HL-60 (cell line): ENCODE measurements around the gene QSOX1.
A peak's percentile ranks its signal among the peaks of the same experiment; 100 is the strongest.

Source experiments
- DNase-seq, 2 experiments: peaks; one replicate each; pipeline ENCODE4 v3.0.0-alpha.2; 2010 to 2020; ENCODE audit warnings: low read depth in 1 of 2, low spot score in 1 of 2
- H3K27ac ChIP-seq: fragments of 250-450 bp; sonication (Bioruptor Pico); replicated peaks from 2 replicates; pipeline ENCODE4 v1.5.1; 2020; ENCODE audit warnings: mild to moderate bottlenecking, moderate library complexity
- H3K27me3 ChIP-seq: fragments of 250-450 bp; sonication (Bioruptor Pico); 2 replicates; pipeline ENCODE4 v1.5.1; 2021; ENCODE audit warnings: mild to moderate bottlenecking, moderate library complexity; ENCODE audit not compliant: insufficient read depth, poor library complexity, severe bottlenecking
- H3K4me3 ChIP-seq: replicated peaks from 2 replicates; pipeline ENCODE4 v1.5.1; 2011; ENCODE audit warnings: mild to moderate bottlenecking, control low read depth, low read length; ENCODE audit not compliant: insufficient read depth
- CTCF ChIP-seq: IDR thresholded peaks from one replicate; pipeline ENCODE4 v1.5.1; 2011; ENCODE audit warnings: low read length, control low read depth, inconsistent platforms; ENCODE audit not compliant: insufficient read depth
- GABPA ChIP-seq: IDR thresholded peaks from 2 replicates; pipeline ENCODE4 v1.6.1; 2012; ENCODE audit warnings: low read depth
- POLR2AphosphoS5 ChIP-seq: IDR thresholded peaks from 2 replicates; pipeline ENCODE4 v1.6.1; 2012; ENCODE audit warnings: low read depth
- REST ChIP-seq: IDR thresholded peaks from 2 replicates; pipeline ENCODE4 v1.6.1; 2012; ENCODE audit warnings: low read depth; ENCODE audit not compliant: insufficient replicate concordance
- SPI1 ChIP-seq: IDR thresholded peaks from 2 replicates; pipeline ENCODE4 v1.6.1; 2012; ENCODE audit warnings: low read depth, mild to moderate bottlenecking, borderline replicate concordance

Gene QSOX1

GRCh38 chr1:180239145-180240096, 84.8 kb downstream of the QSOX1 start:
- peaks cover 62% of the 10 kb centered on the region for H3K27me3 ChIP-seq
- TF ChIP-seq SPI1 (no peak), CTCF (no peak), REST (no peak), POLR2AphosphoS5 (no peak)
- H3K27ac ChIP-seq = no peak overlapping the region
- no peak for DNase-seq
- H3K4me3 ChIP-seq = no peak overlapping the region

GRCh38 chr1:180241716-180242544, 87.3 kb downstream of the QSOX1 start:
- Histone ChIP-seq H3K27ac (no peak overlapping the region), H3K4me3 (no peak overlapping the region), H3K27me3 (peaks cover 37% of the 10 kb centered on the region)
- TF ChIP-seq CTCF (no peak), GABPA (no peak), REST (peak; percentile 97)
- DNase-seq = peak in 1 of 2 experiments; percentile 40

- TF ChIP-seq POLR2AphosphoS5 (no peak), REST (no peak), CTCF (no peak), SPI1 (no peak), GABPA (no peak)
- H3K27ac ChIP-seq = no peak overlapping the region
- H3K27me3 ChIP-seq = peaks cover 21% of the 10 kb centered on the region
- no peak for DNase-seq
- H3K4me3 ChIP-seq = no peak overlapping the region
These were observed 89.0 kb downstream of the QSOX1 start for GRCh38 chr1:180243517-180244221.
